Left lung (tissue), 10 donors: ENCODE results near the gene ZNF516. TPM values are rescaled to one million over a fixed set of nuclear protein-coding genes. Genes with fewer than 3 reads are reported as not detected.

Experiments
- ATAC-seq: fragments of 200-7000 bp; cut with Tn5 transposase; one replicate; pipeline ENCODE4 v1.9.1; 2020; ENCODE audit warnings: moderate library complexity
- DNase-seq, 4 donors: peaks; one replicate each; pipeline ENCODE4 v3.0.0-alpha.2; 2013 to 2020
- H3K27ac ChIP-seq, 2 donors: fragments of 200-600 bp; sonication (generic) in 1 of 2; one replicate each; pipeline versions ENCODE4 v1.5.0 to v1.8.0; 2020 to 2021
- H3K27me3 ChIP-seq, 2 donors: fragments of 200-600 bp; sonication (generic) in 1 of 2; one replicate each; pipeline versions ENCODE4 v1.5.0 to v1.8.0; 2020 to 2021
- H3K36me3 ChIP-seq, 2 donors: fragments of 200-600 bp; sonication (generic) in 1 of 2; one replicate each; pipeline versions ENCODE4 v1.5.0 to v1.8.0; 2020 to 2021
- H3K4me1 ChIP-seq, 2 donors: fragments of 200-600 bp; one replicate each; pipeline ENCODE4 v1.8.0; 2021
- H3K4me3 ChIP-seq, 2 donors: fragments of 200-600 bp; sonication (generic) in 1 of 2; one replicate each; pipeline versions ENCODE4 v1.5.0 to v1.8.0; 2020 to 2021; ENCODE audit warnings: mild to moderate bottlenecking in 1 of 2
- H3K9me3 ChIP-seq, 2 donors: fragments of 200-600 bp; sonication (generic) in 1 of 2; one replicate each; pipeline versions ENCODE4 v1.5.0 to v1.8.0; 2020 to 2021
- CTCF ChIP-seq, 2 donors: fragments of 200-600 bp; sonication (generic) in 1 of 2; IDR thresholded peaks; one replicate each; pipeline versions ENCODE4 v1.5.0 to v1.8.0; 2021; ENCODE audit warnings: antibody characterized with exemption in 2 of 2
- intact Hi-C, 2 donors: fragments of 100-400 bp; cut with DNase I; formaldehyde crosslinking; loops; one replicate each; pipeline versions ENCODE4 v1.11.2 to v1.14.2; 2022
- polyA plus RNA-seq, 6 donors: library from polyadenylated mRNA; unstranded; fragments of 120-200 nt; gene quantifications; one replicate each; pipeline ENCODE4 v1.2.1, GENCODE V29; 2013; ENCODE audit not compliant: insufficient read length in 6 of 6
- total RNA-seq, 2 donors: library from RNA; stranded (reverse); fragmentation: NEBNext Ultra II Directional; extraction: Animal tissue kit (Norgen Biotek cat#: 25700); gene quantifications; one replicate each; pipeline ENCODE4 v1.2.1, GENCODE V29; 2021
- donor health status: DM: no; HTN: yes; CAD: no.
- donor health status: DM: no; HTN: no; CAD: no.

The ZNF516 gene
- total and polyA plus RNA-seq, 8 donors = 33.9 to 51.2 (median 46.8) TPM

GRCh38 chr18:76412818-76413565, 82.0 kb downstream of the ZNF516 start:
- H3K36me3 ChIP-seq = no peaks in the 10 kb centered on the region
- no peaks in the 10 kb centered on the region for H3K9me3 ChIP-seq
- DNase-seq (peak in 1 of 4 donors; percentile 73), ATAC-seq (no peak)
- H3K4me1 ChIP-seq = peaks cover 3 to 72% of the 10 kb centered on the region in 2 donors
- peak overlapping the region in 1 of 2 donors; percentile 16 for H3K27ac ChIP-seq
- H3K27me3 ChIP-seq = no peaks in the 10 kb centered on the region
- intact Hi-C loops = no loop called here
- TF ChIP-seq CTCF (IDR thresholded peaks at IDR 0.05) = no peak
- H3K4me3 ChIP-seq = no peak overlapping the region

- no peak for DNase-seq
These were observed 82.8 kb downstream of the ZNF516 start for GRCh38 chr18:76412010-76412817.

GRCh38 chr18:76410660-76411417, 84.2 kb downstream of the ZNF516 start:
- ATAC-seq = no peak
- Histone ChIP-seq H3K9me3 (no peaks in the 10 kb centered on the region), H3K4me3 (no peak overlapping the region), H3K27me3 (no peaks in the 10 kb centered on the region), H3K4me1 (peaks cover 3 to 55% of the 10 kb centered on the region in 2 donors), H3K27ac (peak overlapping the region in 1 of 2 donors; percentile 53), H3K36me3 (no peaks in the 10 kb centered on the region)
- no peak for TF ChIP-seq CTCF (IDR thresholded peaks at IDR 0.05)
- intact Hi-C loops = no loop called here
- DNase-seq = no peak

More at GRCh38 chr18:76412010-76412817, 82.8 kb downstream of the ZNF516 start:
- TF ChIP-seq CTCF (IDR thresholded peaks at IDR 0.05) = no peak
- H3K4me1 ChIP-seq = peaks cover 3 to 65% of the 10 kb centered on the region in 2 donors
- H3K4me3 ChIP-seq = no peak overlapping the region
- no peaks in the 10 kb centered on the region for H3K36me3 ChIP-seq
- H3K9me3 ChIP-seq = no peaks in the 10 kb centered on the region
- H3K27ac ChIP-seq = peak overlapping the region in 1 of 2 donors; percentile 16
- no peaks in the 10 kb centered on the region for H3K27me3 ChIP-seq
- intact Hi-C loops = no loop called here
- ATAC-seq = no peak

GRCh38 chr18:76410033-76410432, 85.0 kb downstream of the ZNF516 start:
- ATAC-seq (no peak), DNase-seq (no peak)
- H3K4me3 ChIP-seq = no peak overlapping the region
- H3K4me1 ChIP-seq = peaks cover 3 to 50% of the 10 kb centered on the region in 2 donors
- H3K36me3 ChIP-seq = no peaks in the 10 kb centered on the region
- no peaks in the 10 kb centered on the region for H3K27me3 ChIP-seq
- no peak overlapping the region for H3K27ac ChIP-seq
- intact Hi-C loops = no loop called here
- no peaks in the 10 kb centered on the region for H3K9me3 ChIP-seq
- no peak for TF ChIP-seq CTCF (IDR thresholded peaks at IDR 0.05)
